COLO668 (cell line): ENCODE results near the gene CDH13.

ENCODE experiments used
- DNase-seq: peaks from one replicate; lab custom pipeline; 2025; ENCODE audit not compliant: unreplicated experiment; lab: John Stamatoyannopoulos, UW

The CDH13 gene

DNA sequence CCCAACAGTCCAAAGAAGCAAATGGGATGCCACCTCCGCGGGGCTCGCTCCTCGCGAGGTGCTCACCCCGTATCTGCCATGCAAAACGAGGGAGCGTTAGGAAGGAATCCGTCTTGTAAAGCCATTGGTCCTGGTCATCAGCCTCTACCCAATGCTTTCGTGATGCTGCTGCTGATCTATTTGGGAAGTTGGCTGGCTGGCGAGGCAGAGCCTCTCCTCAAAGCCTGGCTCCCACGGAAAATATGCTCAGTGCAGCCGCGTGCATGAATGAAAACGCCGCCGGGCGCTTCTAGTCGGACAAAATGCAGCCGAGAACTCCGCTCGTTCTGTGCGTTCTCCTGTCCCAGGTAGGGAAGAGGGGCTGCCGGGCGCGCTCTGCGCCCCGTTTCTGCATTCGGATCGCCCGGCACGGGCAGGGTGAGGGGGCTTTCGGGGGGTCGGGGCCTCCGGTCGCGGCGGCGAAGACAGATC is at the start of gene CDH13:
TSS of gene CDH13 (plus strand) at position 179 of the 471 bp plus-strand sequence.
- peak; percentile 17 for DNase-seq

DNA sequence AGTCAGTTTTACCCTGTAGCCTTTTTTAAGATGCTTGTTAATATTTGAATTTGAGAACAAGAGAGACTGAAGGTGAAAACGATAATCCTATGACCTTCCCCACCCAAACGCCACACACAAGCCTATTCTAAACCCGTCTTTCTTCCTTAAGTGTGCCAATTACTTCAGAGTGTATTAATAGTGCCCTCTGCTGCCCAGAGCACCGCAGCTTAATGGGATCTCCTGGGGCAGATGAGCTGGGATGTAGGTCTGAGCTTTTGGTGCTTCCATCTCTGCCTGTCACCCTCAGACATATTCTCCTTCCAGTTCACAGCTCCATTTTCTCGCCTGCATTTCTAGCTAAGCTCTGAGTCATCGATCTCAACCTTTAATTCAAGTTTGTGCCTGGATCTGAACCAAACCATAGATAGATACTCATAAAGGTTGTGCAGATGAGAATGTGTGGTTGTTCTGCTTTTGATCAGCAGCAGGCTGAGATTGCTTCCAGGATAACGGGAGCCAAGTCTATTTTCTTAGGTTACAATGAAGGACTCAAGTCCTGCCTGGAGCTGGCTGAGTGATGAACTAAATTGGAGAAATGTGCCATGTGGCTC is 46.4 kb upstream of the CDH13 start:
- peak; percentile 31 for DNase-seq

- no peak for DNase-seq
Observed at GRCh38 chr16:82582975-82583374, 43.8 kb upstream of the CDH13 start.

DNA sequence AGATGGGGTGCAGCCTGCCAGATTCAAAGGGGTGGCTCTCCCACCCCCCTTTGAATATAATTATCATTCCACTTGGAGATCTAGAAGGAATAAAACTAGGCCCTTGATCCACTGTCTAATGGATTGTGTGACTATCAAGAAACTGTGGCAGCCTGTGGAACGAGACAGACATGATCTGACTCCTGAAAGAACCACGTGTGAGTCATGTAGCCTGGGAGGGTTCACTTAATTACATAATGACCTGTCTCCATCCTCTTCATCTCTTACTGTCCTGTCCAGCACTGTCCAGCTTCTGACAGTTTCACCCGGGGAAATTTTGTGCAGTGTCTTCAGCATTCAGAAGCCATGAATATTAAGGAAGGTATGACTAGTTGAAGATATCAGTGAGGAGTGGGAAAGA is 43.3 kb upstream of the CDH13 start:
- no peak for DNase-seq

DNA sequence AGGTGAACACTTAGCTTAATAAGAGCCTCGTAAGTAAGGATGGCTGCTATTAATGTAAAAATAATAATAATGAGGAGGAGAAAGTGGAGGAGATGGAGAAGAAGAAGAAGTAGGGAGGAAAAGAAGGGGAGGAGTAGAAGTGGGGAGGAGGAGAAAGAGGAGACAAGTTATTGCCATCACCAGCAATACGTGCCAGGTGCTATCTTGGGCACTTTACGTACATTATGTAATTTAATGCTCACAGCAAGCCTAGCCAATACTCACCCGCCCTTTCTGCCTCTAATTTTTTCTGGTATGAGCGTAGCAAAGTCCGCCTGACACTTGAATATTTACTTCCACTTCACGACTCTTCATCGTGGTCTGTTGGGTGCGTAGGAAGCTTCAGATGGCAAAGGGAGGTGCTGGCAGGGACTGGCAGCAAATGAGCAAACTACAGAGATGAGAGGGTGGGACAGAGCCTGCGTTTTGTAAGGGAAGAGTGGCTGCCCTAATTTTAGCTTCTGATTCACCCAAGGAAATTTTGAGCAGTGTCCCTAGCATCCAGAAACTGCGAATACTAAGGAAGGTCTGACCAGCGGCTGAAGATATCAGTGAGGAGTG is 42.1 kb upstream of the CDH13 start:
- DNase-seq = no peak

DNA sequence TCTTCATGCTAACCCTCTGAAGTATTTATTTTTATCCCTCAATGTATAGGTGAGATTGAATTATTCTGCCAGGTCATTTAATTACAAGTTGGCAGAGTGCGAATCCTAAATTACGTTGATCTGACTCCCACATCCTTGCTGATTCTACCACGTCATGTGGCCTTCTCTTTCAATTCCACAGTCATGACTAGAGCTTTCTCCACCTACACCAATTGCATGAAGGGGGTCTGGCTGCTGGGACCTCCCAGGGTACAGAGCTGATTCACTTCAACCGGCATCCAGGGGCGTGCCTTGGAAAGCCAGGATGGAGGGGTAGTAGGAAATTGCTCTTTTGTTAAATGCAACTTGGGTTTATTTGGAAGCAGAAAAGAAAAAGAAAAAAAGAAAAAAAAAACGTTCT is 41.1 kb upstream of the CDH13 start:
- DNase-seq = no peak

GRCh38 chr16:82586130-82586529 is 40.6 kb upstream of the CDH13 start:
- DNase-seq = no peak

DNA sequence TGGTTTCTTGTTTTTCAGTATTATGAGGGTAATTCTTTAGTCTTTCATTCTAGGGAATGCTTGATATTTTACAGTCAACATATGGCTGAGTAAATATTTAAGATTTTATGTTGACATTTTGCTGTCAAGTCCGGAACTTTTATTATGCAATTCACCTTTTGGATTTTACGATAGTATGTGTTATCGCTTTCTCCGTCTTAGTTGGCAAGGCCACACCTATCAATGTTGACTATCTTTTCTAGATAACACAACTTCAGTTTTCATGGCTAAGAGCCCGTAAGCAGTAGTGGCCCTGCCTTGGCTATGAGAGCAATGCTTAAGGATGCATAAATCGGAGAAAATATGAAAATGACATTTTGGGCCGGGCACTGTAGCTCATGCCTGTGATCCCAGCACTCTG is 39.5 kb upstream of the CDH13 start:
- no peak for DNase-seq

GRCh38 chr16:82589407-82589806 is 37.4 kb upstream of the CDH13 start:
- no peak for DNase-seq

GRCh38 chr16:82594114-82594513 is 32.7 kb upstream of the CDH13 start:
- no peak for DNase-seq

GRCh38 chr16:82598771-82599170 is 28.0 kb upstream of the CDH13 start:
- DNase-seq = no peak

DNA sequence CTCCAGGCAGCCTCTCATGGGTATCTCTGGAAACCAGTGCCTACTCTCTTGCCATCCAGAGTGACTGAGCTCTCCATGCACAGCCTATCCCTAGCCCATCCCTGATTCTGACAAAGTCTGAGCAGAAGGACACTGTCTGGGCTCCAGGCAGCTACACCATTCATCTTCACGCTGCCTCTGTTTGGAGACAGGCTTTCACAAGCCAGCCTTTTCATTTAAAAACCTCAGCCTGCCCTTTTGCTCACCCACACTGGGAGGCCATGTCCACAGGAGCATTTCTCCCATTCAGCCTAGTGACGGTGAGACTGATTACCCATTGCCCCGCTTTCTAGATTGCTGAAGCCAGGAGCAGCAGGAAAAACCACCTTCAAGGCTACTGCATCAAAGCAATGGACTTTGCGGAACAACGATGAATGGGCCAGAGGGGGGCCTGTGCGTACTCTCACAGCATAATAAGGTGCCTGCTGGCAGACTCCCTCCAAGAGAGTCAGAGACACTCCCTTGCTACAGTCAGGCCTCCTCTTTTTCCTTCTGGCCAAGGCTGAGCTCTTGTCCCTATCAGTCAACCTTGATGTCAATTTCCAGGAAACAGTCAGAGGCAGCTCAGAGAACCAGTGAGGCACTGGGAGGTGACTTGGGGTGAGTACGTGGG is 24.7 kb upstream of the CDH13 start:
- DNase-seq = no peak

- peak; percentile 27 for DNase-seq
Observed at GRCh38 chr16:82603784-82604411, 22.9 kb upstream of the CDH13 start.

- DNase-seq = no peak
Observed at GRCh38 chr16:82605076-82605475, 21.7 kb upstream of the CDH13 start.

- no peak for DNase-seq
Observed at GRCh38 chr16:82605863-82606620, 20.7 kb upstream of the CDH13 start.

GRCh38 chr16:82609140-82609539 is 17.6 kb upstream of the CDH13 start:
- DNase-seq = no peak

GRCh38 chr16:82612263-82612662 is 14.5 kb upstream of the CDH13 start:
- no peak for DNase-seq

DNA sequence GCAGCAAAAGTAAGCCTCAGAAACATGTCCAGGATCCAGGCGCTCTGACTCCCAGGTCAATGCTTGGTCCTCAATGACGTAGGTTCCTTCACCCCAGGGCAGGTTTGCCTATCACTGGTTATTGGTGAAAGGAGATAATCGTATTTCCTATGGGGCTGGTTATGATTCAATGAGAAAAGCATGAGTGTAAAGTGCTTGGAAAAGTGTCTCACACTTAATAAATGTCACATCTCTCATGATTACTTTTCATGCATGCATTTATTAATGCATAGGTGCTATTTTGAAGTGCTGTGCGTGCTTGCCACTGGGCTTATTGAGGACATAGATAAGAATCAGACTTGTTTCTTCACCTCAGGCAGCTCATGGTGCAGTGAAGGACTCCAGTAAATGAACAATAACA is 10.4 kb upstream of the CDH13 start:
- DNase-seq = no peak

DNA sequence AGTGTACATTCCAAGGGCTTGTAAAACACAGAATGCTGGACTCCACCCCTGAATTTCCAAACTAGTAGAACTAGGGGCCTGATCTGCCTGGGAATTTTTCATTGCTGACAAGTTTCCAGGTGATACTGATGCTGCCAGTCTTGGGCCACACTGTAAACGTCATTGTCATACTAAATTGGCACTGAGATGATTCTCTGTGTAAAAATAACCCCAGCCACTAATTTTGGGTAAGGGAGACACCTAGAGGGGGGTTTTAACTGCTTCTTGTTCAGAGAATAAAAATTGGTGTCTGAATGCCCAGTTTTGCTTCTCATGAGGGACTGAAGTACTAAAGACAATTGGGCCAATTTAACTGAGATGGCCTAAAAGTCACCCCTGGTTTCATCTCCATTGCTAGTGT is 5.0 kb upstream of the CDH13 start:
- DNase-seq = no peak

DNA sequence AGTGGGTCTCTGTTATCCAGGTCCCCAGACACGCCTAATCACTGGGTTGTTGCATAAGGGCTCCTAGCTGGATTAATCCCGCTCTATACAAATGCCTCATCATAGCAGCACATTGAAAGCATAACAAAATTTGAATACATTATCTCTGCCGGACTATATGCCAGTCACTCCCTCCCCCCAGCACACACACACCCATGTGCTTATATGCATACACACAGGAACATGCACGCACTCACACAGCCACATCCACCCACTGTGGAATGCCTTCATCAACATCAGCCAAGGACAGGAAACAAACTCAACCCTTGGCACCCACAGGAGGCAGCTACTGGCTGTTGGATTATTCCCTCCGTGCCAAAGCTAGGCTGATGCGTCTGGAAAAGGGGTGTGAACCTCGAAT is 3.5 kb upstream of the CDH13 start:
- DNase-seq = no peak
